Transverse colon (tissue), 3 donors: Measurements from ENCODE around the gene XRN1.

Experiments
- EP300 ChIP-seq: sonication (generic); formaldehyde crosslinking; IDR thresholded peaks from one replicate; pipeline ENCODE4 v1.6.1; 2017; ENCODE audit warnings: antibody characterized with exemption, low read depth
- POLR2A ChIP-seq: fragments of 450-650 bp; IDR thresholded peaks from one replicate; pipeline ENCODE4 v1.6.1; 2016; ENCODE audit warnings: antibody characterized with exemption, mild to moderate bottlenecking, moderate library complexity
- TF ChIP-seq, protein P1 (sequence below), 5 experiments: fragments of 200-600 bp in 3 of 5; fragments of 450-650 bp in 2 of 5; sonication (generic) in 3 of 5; IDR thresholded peaks; 1 replicate in 2 of 5; 2 replicates in 3 of 5; pipeline ENCODE4 v1.5.1; 2016 to 2017; ENCODE audit warnings: antibody characterized with exemption in 5 of 5, inconsistent platforms in 3 of 5, mild to moderate bottlenecking in 2 of 5, moderate library complexity in 1 of 5

DNA sequence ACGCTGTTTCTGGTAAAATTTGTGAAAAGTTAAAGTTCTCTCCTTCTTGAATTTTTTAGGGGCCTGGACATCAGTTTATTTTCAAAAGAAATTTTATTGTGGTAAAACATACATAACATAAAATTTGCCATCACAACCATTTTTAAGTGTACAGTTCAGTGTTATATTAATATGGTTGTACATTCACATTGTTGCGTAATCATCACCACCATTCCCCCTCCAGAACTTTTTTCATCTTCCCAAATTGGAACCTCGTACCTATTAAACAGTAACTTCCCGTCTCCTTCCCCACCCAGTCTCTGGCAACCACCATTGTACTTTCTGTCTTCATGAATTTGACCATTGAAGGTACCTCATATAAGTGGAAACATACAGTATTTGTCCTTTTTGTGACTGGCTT lies 23.0 kb upstream of the XRN1 start:
- no peak for TF ChIP-seq POLR2A
- TF ChIP-seq, protein P1, sequence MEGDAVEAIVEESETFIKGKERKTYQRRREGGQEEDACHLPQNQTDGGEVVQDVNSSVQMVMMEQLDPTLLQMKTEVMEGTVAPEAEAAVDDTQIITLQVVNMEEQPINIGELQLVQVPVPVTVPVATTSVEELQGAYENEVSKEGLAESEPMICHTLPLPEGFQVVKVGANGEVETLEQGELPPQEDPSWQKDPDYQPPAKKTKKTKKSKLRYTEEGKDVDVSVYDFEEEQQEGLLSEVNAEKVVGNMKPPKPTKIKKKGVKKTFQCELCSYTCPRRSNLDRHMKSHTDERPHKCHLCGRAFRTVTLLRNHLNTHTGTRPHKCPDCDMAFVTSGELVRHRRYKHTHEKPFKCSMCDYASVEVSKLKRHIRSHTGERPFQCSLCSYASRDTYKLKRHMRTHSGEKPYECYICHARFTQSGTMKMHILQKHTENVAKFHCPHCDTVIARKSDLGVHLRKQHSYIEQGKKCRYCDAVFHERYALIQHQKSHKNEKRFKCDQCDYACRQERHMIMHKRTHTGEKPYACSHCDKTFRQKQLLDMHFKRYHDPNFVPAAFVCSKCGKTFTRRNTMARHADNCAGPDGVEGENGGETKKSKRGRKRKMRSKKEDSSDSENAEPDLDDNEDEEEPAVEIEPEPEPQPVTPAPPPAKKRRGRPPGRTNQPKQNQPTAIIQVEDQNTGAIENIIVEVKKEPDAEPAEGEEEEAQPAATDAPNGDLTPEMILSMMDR (IDR thresholded peaks at IDR 0.05): no peak
- no peak for TF ChIP-seq EP300
